ENCODE results near the gene EGFR. TPM values are rescaled to one million over a fixed set of nuclear protein-coding genes. Genes with fewer than 3 reads are reported as not detected.

EGFR gene
- total and polyA plus RNA-seq, 9 donors: 13.0 to 54.6 (median 41.7) TPM

GRCh38 chr7:55156919-55157763 is 138.3 kb downstream of the EGFR start:
- H3K9me3 ChIP-seq: no peaks in the 10 kb centered on the region
- H3K36me3 ChIP-seq: no peaks in the 10 kb centered on the region
- DNase-seq: peak; percentile 46 to 80 (median 65)
- peak overlapping the region; percentile 54 to 89 for H3K27ac ChIP-seq
- intact Hi-C loops (cut with DNase I): no loop called here
- WGBS, 3 donors: 13 to 25% (median 20%) methylated on average over 30 of the region's 30 CpGs
- H3K4me1 ChIP-seq (ENCODE audit: insufficient read depth): peaks cover 6% of the 10 kb centered on the region
- TF ChIP-seq POLR2A (IDR thresholded peaks at IDR 0.05) (no peak), CTCF (IDR thresholded peaks at IDR 0.05) (peak in 1 of 3 donors; percentile 19)
- H3K27me3 ChIP-seq: no peaks in the 10 kb centered on the region
- H3K4me3 ChIP-seq: no peak overlapping the region

GRCh38 chr7:55157764-55158105 is 138.9 kb downstream of the EGFR start:
- Histone ChIP-seq H3K27me3 (no peaks in the 10 kb centered on the region), H3K4me3 (no peak overlapping the region), H3K9me3 (no peaks in the 10 kb centered on the region), H3K4me1 (ENCODE audit: insufficient read depth) (peaks cover 6% of the 10 kb centered on the region), H3K36me3 (no peaks in the 10 kb centered on the region), H3K27ac (peak overlapping the region in 1 of 2 donors; percentile 89)
- intact Hi-C loops (cut with DNase I): no loop called here
- TF ChIP-seq POLR2A (IDR thresholded peaks at IDR 0.05): no peak
- TF ChIP-seq CTCF (IDR thresholded peaks at IDR 0.05): no peak
- no peak for TF ChIP-seq EP300 (IDR thresholded peaks at IDR 0.05)
- 48 to 55% (median 50%) methylated on average over 8 of the region's 8 CpGs for WGBS, 3 donors
- peak in 1 of 5 donors; percentile 33 for DNase-seq

- no peak for DNase-seq
- Histone ChIP-seq H3K36me3 (no peaks in the 10 kb centered on the region), H3K4me3 (no peak overlapping the region), H3K27me3 (no peaks in the 10 kb centered on the region), H3K27ac (no peak overlapping the region), H3K4me1 (ENCODE audit: insufficient read depth) (peaks cover 6% of the 10 kb centered on the region), H3K9me3 (no peaks in the 10 kb centered on the region)
- intact Hi-C loops (cut with DNase I): no loop called here
- TF ChIP-seq POLR2A (IDR thresholded peaks at IDR 0.05) (no peak), EP300 (IDR thresholded peaks at IDR 0.05) (no peak), CTCF (IDR thresholded peaks at IDR 0.05) (no peak)
- WGBS, 3 donors: 79 to 85% (median 82%) methylated on average over 10 of the region's 10 CpGs
These were observed 139.9 kb downstream of the EGFR start for GRCh38 chr7:55158541-55159382.

- 96 to 98% (median 96%) methylated on average over 4 of the region's 4 CpGs for WGBS, 3 donors
- no peak for DNase-seq
- Histone ChIP-seq H3K27ac (no peak overlapping the region), H3K27me3 (no peaks in the 10 kb centered on the region), H3K36me3 (no peaks in the 10 kb centered on the region), H3K4me1 (ENCODE audit: insufficient read depth) (peaks cover 6% of the 10 kb centered on the region), H3K9me3 (no peaks in the 10 kb centered on the region), H3K4me3 (no peak overlapping the region)
- intact Hi-C loops (cut with DNase I): no loop called here
- no peak for TF ChIP-seq POLR2A (IDR thresholded peaks at IDR 0.05)
- TF ChIP-seq CTCF (IDR thresholded peaks at IDR 0.05): no peak
- no peak for TF ChIP-seq EP300 (IDR thresholded peaks at IDR 0.05)
These were observed 141.7 kb downstream of the EGFR start for GRCh38 chr7:55160539-55160938.
